ENCODE measurements around the gene ACTR10.

DNA sequence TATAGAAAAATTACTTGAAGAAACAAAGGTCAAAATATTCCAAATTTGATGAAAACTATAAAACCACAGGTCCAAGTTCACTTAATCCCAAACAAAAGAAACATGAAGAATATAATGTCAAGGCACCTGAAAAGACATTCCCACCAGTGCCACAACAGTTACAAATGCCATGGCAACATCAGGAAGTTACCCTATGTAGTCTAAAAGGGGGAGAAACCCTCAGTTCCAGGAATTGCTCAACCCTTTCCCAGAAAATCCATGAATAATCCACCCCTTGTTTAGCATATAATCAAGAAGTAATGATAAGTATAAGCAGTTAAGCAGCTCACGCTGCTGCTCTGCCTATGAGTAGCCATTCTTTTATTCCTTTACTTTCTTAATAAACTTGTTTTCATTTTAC, 3.8 kb upstream of the ACTR10 start:
- no peak for TF ChIP-seq CTCF (IDR thresholded peaks at IDR 0.05 in 2 of 3, conservative IDR thresholded peaks at IDR 0.05 in 1 of 3; ENCODE audit: borderline replicate concordance in 1 of 3, insufficient read depth in 1 of 3, low read depth in 2 of 3, low read length in 2 of 3)
- no peak for TF ChIP-seq POLR2A (IDR thresholded peaks at IDR 0.05; ENCODE audit: borderline replicate concordance, extremely low read depth, insufficient read depth, insufficient read length)
- no peak for TF ChIP-seq MAX (IDR thresholded peaks at IDR 0.05)
- TF ChIP-seq SP1 (IDR thresholded peaks at IDR 0.05; ENCODE audit: low read depth), result no peak
- TF ChIP-seq EZH2 (IDR thresholded peaks at IDR 0.05), result no peak
- TF ChIP-seq POLR2AphosphoS5 (IDR thresholded peaks at IDR 0.05; ENCODE audit: low read depth, low read length), result no peak
- TF ChIP-seq, protein P1, sequence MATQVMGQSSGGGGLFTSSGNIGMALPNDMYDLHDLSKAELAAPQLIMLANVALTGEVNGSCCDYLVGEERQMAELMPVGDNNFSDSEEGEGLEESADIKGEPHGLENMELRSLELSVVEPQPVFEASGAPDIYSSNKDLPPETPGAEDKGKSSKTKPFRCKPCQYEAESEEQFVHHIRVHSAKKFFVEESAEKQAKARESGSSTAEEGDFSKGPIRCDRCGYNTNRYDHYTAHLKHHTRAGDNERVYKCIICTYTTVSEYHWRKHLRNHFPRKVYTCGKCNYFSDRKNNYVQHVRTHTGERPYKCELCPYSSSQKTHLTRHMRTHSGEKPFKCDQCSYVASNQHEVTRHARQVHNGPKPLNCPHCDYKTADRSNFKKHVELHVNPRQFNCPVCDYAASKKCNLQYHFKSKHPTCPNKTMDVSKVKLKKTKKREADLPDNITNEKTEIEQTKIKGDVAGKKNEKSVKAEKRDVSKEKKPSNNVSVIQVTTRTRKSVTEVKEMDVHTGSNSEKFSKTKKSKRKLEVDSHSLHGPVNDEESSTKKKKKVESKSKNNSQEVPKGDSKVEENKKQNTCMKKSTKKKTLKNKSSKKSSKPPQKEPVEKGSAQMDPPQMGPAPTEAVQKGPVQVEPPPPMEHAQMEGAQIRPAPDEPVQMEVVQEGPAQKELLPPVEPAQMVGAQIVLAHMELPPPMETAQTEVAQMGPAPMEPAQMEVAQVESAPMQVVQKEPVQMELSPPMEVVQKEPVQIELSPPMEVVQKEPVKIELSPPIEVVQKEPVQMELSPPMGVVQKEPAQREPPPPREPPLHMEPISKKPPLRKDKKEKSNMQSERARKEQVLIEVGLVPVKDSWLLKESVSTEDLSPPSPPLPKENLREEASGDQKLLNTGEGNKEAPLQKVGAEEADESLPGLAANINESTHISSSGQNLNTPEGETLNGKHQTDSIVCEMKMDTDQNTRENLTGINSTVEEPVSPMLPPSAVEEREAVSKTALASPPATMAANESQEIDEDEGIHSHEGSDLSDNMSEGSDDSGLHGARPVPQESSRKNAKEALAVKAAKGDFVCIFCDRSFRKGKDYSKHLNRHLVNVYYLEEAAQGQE (IDR thresholded peaks at IDR 0.05; ENCODE audit: low read depth), result no peak
- no peak for TF ChIP-seq EZH2phosphoT487 (IDR thresholded peaks at IDR 0.05; ENCODE audit: borderline replicate concordance)
- no peak for TF ChIP-seq ZFX (IDR thresholded peaks at IDR 0.05)
- no peak for TF ChIP-seq JUND (IDR thresholded peaks at IDR 0.05)
